Left lobe of liver (tissue), 2 donors: ENCODE results near the gene CCDC141. TPM values are rescaled to one million over a fixed set of nuclear protein-coding genes. Genes with fewer than 3 reads are reported as not detected.
A peak's percentile ranks its signal among the peaks of the same experiment; 100 is the strongest.

Experiments used
- ATAC-seq: fragments of 200-7000 bp; cut with Tn5 transposase; one replicate; pipeline ENCODE4 v1.9.1; 2020; ENCODE audit warnings: mild to moderate bottlenecking, moderate library complexity
- DNase-seq: peaks from one replicate; pipeline ENCODE4 v3.0.0-alpha.2; 2020; ENCODE audit warnings: low spot score
- total RNA-seq: library from RNA; stranded (reverse); gene quantifications from one replicate; pipeline ENCODE4 v1.2.1, GENCODE V29; 2021
- donor health status: DM: no; HTN: no; CAD: no; lungs with moderate emphysema.
- donor health status: DM: no; HTN: yes; CAD: no.

Gene CCDC141
- total RNA-seq, 1 donor from 2014 or later, result 0.38 TPM

GRCh38 chr2:178836807-178837206, 213.1 kb downstream of the CCDC141 start:
- ATAC-seq, result no peak
- no peak for DNase-seq

- DNase-seq, result no peak
- no peak for ATAC-seq
Observed at GRCh38 chr2:178834086-178834485, 215.9 kb downstream of the CCDC141 start.

GRCh38 chr2:178833382-178833781, 216.6 kb downstream of the CCDC141 start:
- DNase-seq, result no peak
- no peak for ATAC-seq

- DNase-seq (no peak), ATAC-seq (no peak)
Observed at GRCh38 chr2:178830451-178830850, 219.5 kb downstream of the CCDC141 start.

GRCh38 chr2:178829981-178830380, 220.0 kb downstream of the CCDC141 start:
- no peak for DNase-seq
- no peak for ATAC-seq

- ATAC-seq (peak; percentile 39), DNase-seq (no peak)
Observed at GRCh38 chr2:178829299-178829960, 220.5 kb downstream of the CCDC141 start.

GRCh38 chr2:178828486-178828881, 221.5 kb downstream of the CCDC141 start:
- ATAC-seq (no peak), DNase-seq (no peak)

- ATAC-seq, result no peak
- DNase-seq, result no peak
Observed at GRCh38 chr2:178827739-178828485, 222.0 kb downstream of the CCDC141 start.

- ATAC-seq, result no peak
Observed at GRCh38 chr2:178827111-178827510, 222.8 kb downstream of the CCDC141 start.

GRCh38 chr2:178825183-178825582, 224.8 kb downstream of the CCDC141 start:
- ATAC-seq, result no peak
- no peak for DNase-seq

More at GRCh38 chr2:178827111-178827510, 222.8 kb downstream of the CCDC141 start:
- DNase-seq, result no peak

- DNase-seq (no peak), ATAC-seq (no peak)
Observed at GRCh38 chr2:178824181-178824580, 225.8 kb downstream of the CCDC141 start.

GRCh38 chr2:178819992-178820391, 229.9 kb downstream of the CCDC141 start:
- DNase-seq, result no peak
- ATAC-seq, result no peak

- ATAC-seq, result no peak
- no peak for DNase-seq
Observed at GRCh38 chr2:178819147-178819875, 230.6 kb downstream of the CCDC141 start.

GRCh38 chr2:178811901-178812300, 238.0 kb downstream of the CCDC141 start:
- ATAC-seq, result no peak
- DNase-seq, result no peak

GRCh38 chr2:178811045-178811444, 238.9 kb downstream of the CCDC141 start:
- no peak for DNase-seq
- ATAC-seq, result no peak

- ATAC-seq, result no peak
- DNase-seq, result no peak
Observed at GRCh38 chr2:178810422-178810821, 239.5 kb downstream of the CCDC141 start.

- DNase-seq (no peak), ATAC-seq (no peak)
Observed at GRCh38 chr2:178807227-178808008, 242.5 kb downstream of the CCDC141 start, which contains the start of gene TTN. Gene TTN, minus strand, starts transcription at chr2:178807423. Its CDS starts 2,781 bp downstream, at chr2:178804642.

- ATAC-seq (no peak), DNase-seq (no peak)
Observed at GRCh38 chr2:178806543-178806942, 243.4 kb downstream of the CCDC141 start.

GRCh38 chr2:178805457-178805856, 244.5 kb downstream of the CCDC141 start:
- no peak for ATAC-seq
- no peak for DNase-seq

- DNase-seq (no peak), ATAC-seq (peak; percentile 56)
Observed at GRCh38 chr2:178804791-178805190, 245.1 kb downstream of the CCDC141 start.

- DNase-seq (no peak), ATAC-seq (no peak)
Observed at GRCh38 chr2:178800510-178800909, 249.4 kb downstream of the CCDC141 start.
